ENCODE data around the gene STK40.

STK40 gene

DNA sequence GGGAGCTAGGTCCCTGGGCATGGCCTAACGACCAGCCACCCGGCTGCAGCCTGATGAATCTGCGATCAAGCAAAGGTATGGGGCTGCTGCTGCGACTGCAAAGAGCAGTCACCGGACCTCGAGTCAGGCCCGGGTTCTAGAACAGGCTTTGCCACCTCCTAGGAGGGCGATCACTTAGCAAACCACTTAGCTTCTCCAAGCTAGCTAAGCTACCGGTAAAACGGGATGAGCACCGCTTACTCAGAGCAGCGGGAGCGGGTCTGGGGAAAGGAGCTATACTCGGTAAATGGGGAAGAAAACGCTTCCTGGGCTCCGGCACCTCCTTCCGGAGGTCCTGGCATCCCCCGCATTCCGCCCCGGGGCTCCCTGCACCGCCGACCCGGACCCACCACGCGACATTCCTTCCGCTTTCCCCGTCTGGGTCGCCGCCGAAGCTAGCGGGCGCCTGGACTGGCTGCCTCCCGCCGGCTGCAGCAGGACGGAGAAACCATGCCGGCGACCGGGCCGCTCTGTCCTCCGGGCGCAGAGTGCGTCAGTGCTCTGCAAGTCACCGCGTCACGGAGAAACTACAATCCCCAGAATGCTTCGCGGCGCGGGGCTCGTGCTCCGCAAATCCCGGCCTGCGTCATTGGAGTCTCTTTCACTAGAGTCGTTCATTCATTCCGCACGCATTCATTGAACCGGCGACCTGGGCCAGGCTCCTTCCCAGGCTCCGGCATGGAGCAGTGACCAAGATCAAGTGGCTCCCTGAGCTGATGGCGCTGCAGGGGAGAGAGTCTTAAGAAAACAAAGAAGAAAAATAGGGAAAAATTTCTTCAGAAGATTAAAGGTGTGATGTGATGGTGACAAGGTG, 11.9 kb upstream of the STK40 start, which contains the start of gene LSM10:
TSS of gene LSM10 (minus strand) at position 531 of the 853 bp plus-strand sequence. CDS start 3,779 bp downstream, outside the sequence.
- DNase-seq (ENCODE audit: low read depth in 2 of 2), result peak; percentile 86 to 88

- DNase-seq (ENCODE audit: low read depth in 2 of 2), result peak in 1 of 2 experiments; percentile 24
Observed at GRCh38 chr1:36397083-36397377, 11.3 kb upstream of the STK40 start.

GRCh38 chr1:36396359-36396758, 10.6 kb upstream of the STK40 start:
- no peak for DNase-seq (ENCODE audit: low read depth in 2 of 2)

GRCh38 chr1:36393686-36394085, 8.0 kb upstream of the STK40 start:
- no peak for DNase-seq (ENCODE audit: low read depth in 2 of 2)

GRCh38 chr1:36392836-36393235, 7.1 kb upstream of the STK40 start:
- DNase-seq (ENCODE audit: low read depth in 2 of 2), result no peak

DNA sequence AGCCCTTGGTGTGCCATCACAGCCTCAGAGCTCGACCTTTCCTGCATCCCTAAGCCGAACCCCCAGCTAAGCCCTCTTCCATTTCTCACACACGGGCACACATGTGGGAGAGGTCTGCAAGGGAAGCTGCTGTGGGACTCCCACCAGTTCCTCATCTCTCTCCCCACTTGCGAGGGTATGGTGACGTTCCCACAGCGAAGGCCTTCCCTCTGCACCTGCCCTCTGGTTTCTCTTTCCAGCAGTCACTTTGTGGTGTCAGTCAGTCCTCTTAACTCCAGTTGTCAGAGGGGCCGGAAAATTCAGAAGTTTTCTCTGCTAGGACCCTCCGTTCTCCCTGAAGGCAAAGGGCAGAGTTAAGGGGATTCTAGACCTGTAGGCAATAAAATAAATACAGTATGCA, 5.5 kb upstream of the STK40 start:
- DNase-seq (ENCODE audit: low read depth in 2 of 2), result no peak

GRCh38 chr1:36390411-36390810, 4.7 kb upstream of the STK40 start:
- DNase-seq (ENCODE audit: low read depth in 2 of 2), result no peak

GRCh38 chr1:36389999-36390398, 4.3 kb upstream of the STK40 start:
- no peak for DNase-seq (ENCODE audit: low read depth in 2 of 2)

GRCh38 chr1:36389261-36389660, 3.5 kb upstream of the STK40 start:
- DNase-seq (ENCODE audit: low read depth in 2 of 2), result no peak

DNA sequence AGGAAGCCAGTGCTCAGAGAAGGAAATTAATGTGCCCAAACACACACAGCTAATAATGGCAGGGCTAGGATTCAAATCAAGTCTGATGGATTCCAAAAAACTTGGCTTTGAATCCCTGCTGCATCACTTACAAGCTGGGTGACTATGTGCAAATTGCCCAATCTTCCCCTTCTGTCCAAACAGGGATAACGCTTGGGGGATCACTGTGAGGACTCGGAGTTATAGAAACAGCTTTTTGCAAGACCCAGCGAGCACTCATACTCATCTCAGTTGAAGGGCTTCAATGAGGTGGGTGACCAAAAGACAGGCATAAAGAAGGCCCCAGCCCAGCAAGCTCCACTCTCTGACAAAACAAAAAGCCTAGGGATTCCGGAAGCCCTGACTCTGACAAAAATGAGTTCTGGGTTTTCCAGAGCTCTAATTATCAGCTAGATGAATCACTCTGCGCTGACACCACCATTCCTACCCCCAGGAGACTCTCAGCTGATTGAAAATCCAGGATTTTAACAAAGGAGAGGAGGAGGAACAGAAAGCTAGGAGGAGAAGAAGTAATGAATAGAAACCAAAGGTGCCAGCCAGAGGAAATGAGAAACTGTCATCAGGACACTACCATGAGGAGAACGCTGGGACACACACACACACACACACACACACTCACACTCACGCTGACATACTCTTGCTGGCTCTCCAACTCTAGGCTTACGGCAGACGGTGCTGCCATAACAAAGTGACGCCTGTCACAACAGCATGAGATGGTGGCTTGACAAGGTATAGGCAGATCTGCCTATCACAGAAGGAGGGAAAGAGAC, 1.6 kb upstream of the STK40 start:
- no peak for DNase-seq (ENCODE audit: low read depth in 2 of 2)

GRCh38 chr1:36386265-36387140, 779 bp upstream of the STK40 start:
- peak; percentile 77 to 89 for DNase-seq (ENCODE audit: low read depth in 2 of 2)

DNA sequence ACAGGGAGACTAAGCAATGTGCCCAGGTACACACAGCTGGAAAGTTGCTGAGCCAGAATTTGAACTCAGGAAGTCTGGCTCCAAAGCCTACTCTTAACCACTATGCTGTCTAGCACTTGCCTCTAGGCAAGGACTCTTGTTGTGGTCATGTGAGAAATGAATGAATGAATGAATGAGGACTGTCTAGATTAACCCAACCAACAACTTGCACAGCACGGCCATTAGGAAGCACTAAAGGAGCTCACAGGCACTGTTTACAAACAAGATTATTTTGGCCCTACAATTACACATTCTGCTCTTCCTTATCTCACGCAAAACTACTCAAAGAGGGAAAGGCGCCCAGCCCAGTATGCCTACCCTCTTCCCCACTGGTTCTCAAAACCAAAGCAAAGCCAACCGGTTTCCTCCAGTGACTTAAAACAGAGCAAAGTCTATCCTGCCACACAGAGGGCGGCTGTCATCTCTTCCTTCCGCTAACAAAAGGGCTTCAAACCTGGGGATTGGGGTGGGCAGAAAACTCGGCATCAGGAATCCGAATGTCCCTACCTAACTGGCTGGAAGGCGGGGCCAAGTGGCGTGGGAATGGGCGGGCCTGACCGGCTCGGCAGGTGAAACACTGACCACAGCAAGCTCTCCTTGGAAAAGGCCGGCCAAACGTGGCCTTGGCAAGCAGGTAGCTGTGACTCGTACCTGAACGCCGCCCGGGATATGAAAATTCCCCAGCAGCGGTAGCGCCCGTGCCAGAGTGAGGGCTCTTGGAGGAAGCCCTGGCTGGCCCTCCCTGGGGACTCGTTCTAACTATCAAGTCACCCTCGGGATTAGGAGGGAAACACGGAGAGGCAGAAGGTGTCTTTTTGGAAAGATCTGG, 948 bp downstream of the STK40 start:
- peak in 1 of 2 experiments; percentile 21 for DNase-seq (ENCODE audit: low read depth in 2 of 2)

- no peak for DNase-seq (ENCODE audit: low read depth in 2 of 2)
Observed at GRCh38 chr1:36383240-36383639, 2.5 kb downstream of the STK40 start.

- no peak for DNase-seq (ENCODE audit: low read depth in 2 of 2)
Observed at GRCh38 chr1:36382669-36383068, 3.1 kb downstream of the STK40 start.

DNA sequence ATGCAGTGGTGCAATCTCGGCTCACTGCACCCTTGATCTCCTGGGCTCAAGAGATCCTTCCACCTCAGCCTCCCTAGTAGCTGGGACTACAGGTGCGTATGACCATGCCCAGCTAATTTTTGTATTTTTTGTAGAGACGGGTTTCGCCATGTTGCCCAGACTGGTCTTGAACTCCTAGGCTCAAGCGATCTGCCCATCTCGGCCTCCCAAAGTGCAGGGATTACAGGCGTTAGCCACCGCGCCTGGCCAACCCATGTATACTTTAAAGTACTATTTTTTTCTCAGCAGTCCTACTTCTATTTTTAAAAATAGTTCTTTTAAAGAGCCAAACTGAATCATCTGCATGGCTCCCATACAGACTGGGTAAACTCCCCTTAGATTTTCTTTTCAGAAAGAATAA, 3.5 kb downstream of the STK40 start:
- no peak for DNase-seq (ENCODE audit: low read depth in 2 of 2)

- no peak for DNase-seq (ENCODE audit: low read depth in 2 of 2)
Observed at GRCh38 chr1:36381405-36381804, 4.3 kb downstream of the STK40 start.

DNA sequence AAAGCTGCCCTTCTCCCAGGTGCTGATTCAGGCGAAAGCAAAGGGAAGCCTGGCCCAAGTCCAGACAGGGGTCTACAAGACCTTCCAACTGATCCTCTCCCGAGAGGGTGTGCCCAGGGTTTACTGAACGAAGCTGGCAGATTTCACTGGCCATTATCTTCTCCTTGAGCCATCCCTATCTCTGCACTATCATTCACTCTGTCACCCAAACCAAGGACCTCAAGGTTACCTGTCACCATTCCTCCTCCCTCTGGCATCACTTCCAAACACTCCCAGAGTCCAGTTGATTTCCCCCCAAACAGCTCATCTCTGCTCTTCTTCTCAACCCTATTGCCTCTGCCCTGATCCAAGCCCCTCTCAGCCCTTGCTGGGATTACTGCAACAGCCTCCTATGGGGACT, 4.9 kb downstream of the STK40 start:
- no peak for DNase-seq (ENCODE audit: low read depth in 2 of 2)

DNA sequence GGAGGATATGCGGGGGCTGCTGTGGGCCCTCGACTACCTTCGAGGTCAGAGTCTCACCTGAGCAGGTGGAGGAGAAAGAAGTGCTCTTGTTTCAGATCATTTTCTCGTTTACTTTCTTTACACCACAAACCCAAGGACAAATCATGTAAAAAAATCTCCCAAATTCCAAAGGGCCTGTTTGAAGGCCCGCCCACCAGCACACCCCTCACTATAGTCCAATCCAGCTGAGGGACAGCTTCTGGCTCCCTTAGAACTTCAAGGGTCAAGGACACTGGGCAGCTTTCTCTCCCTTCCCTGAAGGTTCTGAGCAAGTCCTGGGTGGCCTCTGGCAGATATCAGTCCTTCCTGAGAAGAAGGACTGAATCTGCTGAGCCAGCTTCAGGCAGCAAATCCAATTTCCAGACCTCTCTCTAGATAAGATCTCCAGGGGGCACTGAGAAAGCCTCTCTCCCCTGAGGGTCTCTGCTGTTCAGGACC, 5.5 kb downstream of the STK40 start:
- DNase-seq (ENCODE audit: low read depth in 2 of 2), result no peak

GRCh38 chr1:36377791-36378492, 7.8 kb downstream of the STK40 start:
- DNase-seq (ENCODE audit: low read depth in 2 of 2), result no peak

GRCh38 chr1:36372617-36373016, 13.1 kb downstream of the STK40 start:
- DNase-seq (ENCODE audit: low read depth in 2 of 2), result no peak
